H9 (cell line): ENCODE data around the gene BAIAP2. TPM values are rescaled to one million over a fixed set of nuclear protein-coding genes. Genes with fewer than 3 reads are reported as not detected.

Experiments used
- DNase-seq: peaks from one replicate; pipeline ENCODE4 v3.0.0-alpha.2; 2017
- H2AFZ ChIP-seq: one replicate; pipeline ENCODE4 v1.6.1; 2013; ENCODE audit warnings: mild to moderate bottlenecking, low read length, control low read depth, moderate library complexity
- H2AK5ac ChIP-seq: 2 replicates; pipeline ENCODE4 v1.6.1; 2013; ENCODE audit warnings: low read length, control low read depth, mixed read lengths; ENCODE audit not compliant: insufficient read length
- H2BK120ac ChIP-seq: one replicate; pipeline ENCODE4 v1.6.1; 2013; ENCODE audit warnings: low read depth, mild to moderate bottlenecking, low read length, control low read depth, inconsistent platforms; ENCODE audit not compliant: poor library complexity, severe bottlenecking
- H2BK12ac ChIP-seq: 2 replicates; pipeline ENCODE4 v1.6.1; 2013; ENCODE audit warnings: low read length, control low read depth, mixed read lengths, low read depth; ENCODE audit not compliant: insufficient read length
- H2BK15ac ChIP-seq: 2 replicates; pipeline ENCODE4 v1.6.1; 2013; ENCODE audit warnings: low read depth, low read length, control low read depth
- H2BK20ac ChIP-seq: one replicate; pipeline ENCODE4 v1.6.1; 2013; ENCODE audit warnings: low read depth, mild to moderate bottlenecking, low read length, control low read depth, inconsistent platforms; ENCODE audit not compliant: poor library complexity, severe bottlenecking
- H2BK5ac ChIP-seq: 2 replicates; pipeline ENCODE4 v1.6.1; 2013; ENCODE audit warnings: low read length, control low read depth, mixed read lengths; ENCODE audit not compliant: insufficient read length
- H3K14ac ChIP-seq: 2 replicates; pipeline ENCODE4 v1.6.1; 2013; ENCODE audit warnings: low read length, control low read depth; ENCODE audit not compliant: insufficient read depth
- H3K18ac ChIP-seq: 2 replicates; pipeline ENCODE4 v1.6.1; 2013; ENCODE audit warnings: low read depth, mild to moderate bottlenecking, mixed read lengths, low read length, control low read depth; ENCODE audit not compliant: insufficient read length
- H3K23ac ChIP-seq: 2 replicates; pipeline ENCODE4 v1.6.1; 2013; ENCODE audit warnings: low read length, control low read depth, mixed read lengths, low read depth; ENCODE audit not compliant: insufficient read length
- H3K23me2 ChIP-seq: 2 replicates; pipeline ENCODE4 v1.6.1; 2013; ENCODE audit warnings: low read depth, mild to moderate bottlenecking, mixed read lengths, low read length, control low read depth; ENCODE audit not compliant: insufficient read length, poor library complexity, severe bottlenecking
- H3K27ac ChIP-seq: 2 replicates; pipeline ENCODE4 v1.5.1; 2013; ENCODE audit warnings: low read length, control low read depth, mixed read lengths, low read depth; ENCODE audit not compliant: insufficient read length
- H3K27me3 ChIP-seq: 2 replicates; pipeline ENCODE4 v1.6.1; 2013; ENCODE audit warnings: low read length, control low read depth, inconsistent platforms; ENCODE audit not compliant: insufficient read depth
- H3K4ac ChIP-seq: 2 replicates; pipeline ENCODE4 v1.6.1; 2013; ENCODE audit warnings: low read depth, mild to moderate bottlenecking, control low read depth, inconsistent platforms, low read length, moderate library complexity
- H3K4me1 ChIP-seq: 2 replicates; pipeline ENCODE4 v1.6.1; 2013; ENCODE audit warnings: low read length, control low read depth, inconsistent platforms; ENCODE audit not compliant: insufficient read depth
- H3K4me2 ChIP-seq: 2 replicates; pipeline ENCODE4 v1.6.1; 2013; ENCODE audit warnings: low read length, control low read depth, mixed read lengths; ENCODE audit not compliant: insufficient read length, insufficient read depth
- H3K56ac ChIP-seq: 2 replicates; pipeline ENCODE4 v1.6.1; 2013; ENCODE audit warnings: low read depth, mild to moderate bottlenecking, mixed read lengths, low read length, control low read depth; ENCODE audit not compliant: insufficient read length
- H3K79me1 ChIP-seq: 2 replicates; pipeline ENCODE4 v1.6.1; 2013; ENCODE audit warnings: low read depth, mild to moderate bottlenecking, moderate library complexity, low read length, control low read depth, inconsistent platforms; ENCODE audit not compliant: insufficient read depth, poor library complexity, severe bottlenecking
- H3K79me2 ChIP-seq: 2 replicates; pipeline ENCODE4 v1.6.1; 2013; ENCODE audit warnings: low read length, control low read depth, inconsistent platforms; ENCODE audit not compliant: insufficient read depth
- H3K9ac ChIP-seq: 2 replicates; pipeline ENCODE4 v1.6.1; 2013; ENCODE audit warnings: low read length, control low read depth, mixed read lengths; ENCODE audit not compliant: insufficient read length; ENCODE audit errors: extremely low read depth
- H3K9me3 ChIP-seq: one replicate; pipeline ENCODE4 v1.6.1; 2013; ENCODE audit warnings: low read depth, low read length, inconsistent platforms; ENCODE audit not compliant: control insufficient read depth
- H3T11ph ChIP-seq: one replicate; pipeline ENCODE4 v1.6.1; 2013; ENCODE audit warnings: mild to moderate bottlenecking, low read length, control low read depth, inconsistent platforms
- H4K20me1 ChIP-seq: one replicate; pipeline ENCODE4 v1.6.1; 2013; ENCODE audit not compliant: control insufficient read depth, insufficient read length, insufficient read depth
- H4K5ac ChIP-seq: 2 replicates; pipeline ENCODE4 v1.6.1; 2013; ENCODE audit warnings: low read depth, mild to moderate bottlenecking, mixed read lengths, low read length, control low read depth; ENCODE audit not compliant: insufficient read length
- H4K8ac ChIP-seq: replicated peaks from 2 replicates; pipeline ENCODE4 v1.6.1; 2013; ENCODE audit warnings: low read length, control low read depth, mixed read lengths, low read depth; ENCODE audit not compliant: insufficient read length
- H4K91ac ChIP-seq: 2 replicates; pipeline ENCODE4 v1.6.1; 2013; ENCODE audit warnings: low read depth, mild to moderate bottlenecking, moderate library complexity, mixed read lengths, low read length, control low read depth; ENCODE audit not compliant: insufficient read length
- H3K27ac Mint-ChIP-seq, 3 experiments: 2 replicates in 2 of 3; 3 replicates in 1 of 3; pipeline ENCODE4 v1.8.0; 2020 to 2021; ENCODE audit warnings: mixed read lengths in 3 of 3, mild to moderate bottlenecking in 1 of 3, moderate library complexity in 1 of 3
- H3K27me3 Mint-ChIP-seq: 2 replicates; pipeline ENCODE4 v1.8.0; 2021; ENCODE audit warnings: low read depth, mild to moderate bottlenecking, moderate library complexity, mixed read lengths
- H3K36me3 Mint-ChIP-seq, 3 experiments: 2 replicates in 2 of 3; 3 replicates in 1 of 3; pipeline ENCODE4 v1.8.0; 2020 to 2021; ENCODE audit warnings: low read depth in 3 of 3, mixed read lengths in 3 of 3; ENCODE audit not compliant: insufficient read depth in 1 of 3
- H3K4me1 Mint-ChIP-seq, 2 experiments: 2 replicates each; pipeline ENCODE4 v1.8.0; 2020; ENCODE audit warnings: mixed read lengths in 2 of 2
- H3K4me3 Mint-ChIP-seq, 2 experiments: 2 replicates in 1 of 2; 3 replicates in 1 of 2; pipeline ENCODE4 v1.8.0; 2020 to 2021; ENCODE audit warnings: mild to moderate bottlenecking in 2 of 2, mixed read lengths in 2 of 2, moderate library complexity in 1 of 2
- H3K9me3 Mint-ChIP-seq, 2 experiments: 2 replicates in 1 of 2; 3 replicates in 1 of 2; pipeline ENCODE4 v1.8.0; 2020; ENCODE audit warnings: mild to moderate bottlenecking in 2 of 2, mixed read lengths in 2 of 2, moderate library complexity in 1 of 2
- WGBS: extraction: QIAGEN DNeasy Blood & Tissue Kit; methylation state at CpG from one replicate; pipeline ENCODE4 v1.1.7; 2013; ENCODE audit warnings: missing lambda C conversion rate, low lambda C conversion rate, mixed read lengths; ENCODE audit not compliant: insufficient read length; ENCODE audit errors: extremely low coverage; 5-methylcytosine and 5-hydroxymethylcytosine counted together
- total RNA-seq: library from RNA; stranded (reverse); gene quantifications from 2 replicates; pipeline ENCODE4 v1.2.1, GENCODE V29; 2021
- TF ChIP-seq, protein P1 (sequence below): fragments of 200-600 bp; sonication (generic); conservative IDR thresholded peaks from 3 replicates; pipeline ENCODE4 v1.8.0; 2021; ENCODE audit warnings: antibody characterized with exemption, mild to moderate bottlenecking

The BAIAP2 gene
- total RNA-seq, 1 experiment from 2014 or later, result 27.8 TPM

GRCh38 chr17:80999536-81000333, 35.2 kb upstream of the BAIAP2 start:
- H3K9ac ChIP-seq, result no peak overlapping the region
- no peak overlapping the region for H4K91ac ChIP-seq
- Mint-ChIP-seq H3K9me3 (peaks cover 0 to 1% of the 10 kb centered on the region in 2 experiments; a peak in 2 of 5 replicates), H3K4me1 (peaks cover 9 to 13% of the 10 kb centered on the region in 2 experiments), H3K4me3 (no peak overlapping the region), H3K27me3 (peaks cover 32% of the 10 kb centered on the region), H3K27ac (peak overlapping the region in 1 of 3 experiments; percentile 68; a peak in 1 of 7 replicates), H3K36me3 (peaks cover 5 to 23% (median 20%) of the 10 kb centered on the region in 3 experiments; a peak in 5 of 7 replicates)
- H3K23me2 ChIP-seq, result peaks cover 4% of the 10 kb centered on the region
- H3K23ac ChIP-seq, result no peak overlapping the region
- H3K4me1 ChIP-seq, result no peaks in the 10 kb centered on the region
- peak; percentile 34 for DNase-seq
- H2BK15ac ChIP-seq, result no peak overlapping the region
- no peak overlapping the region for H3K18ac ChIP-seq
- H3K79me1 ChIP-seq, result no peaks in the 10 kb centered on the region
- H4K5ac ChIP-seq, result no peak overlapping the region
- H3K27me3 ChIP-seq, result no peaks in the 10 kb centered on the region; the same call in 1 of the 2 replicates
- H3K56ac ChIP-seq, result no peak overlapping the region
- H2BK120ac ChIP-seq, result no peak overlapping the region
- no peak overlapping the region for H4K8ac ChIP-seq
- H3K4me2 ChIP-seq, result no peak overlapping the region
- H3K27ac ChIP-seq, result no peak overlapping the region
- H2BK5ac ChIP-seq, result no peak overlapping the region
- H3K79me2 ChIP-seq, result no peaks in the 10 kb centered on the region
- no peak overlapping the region for H2BK12ac ChIP-seq
- H2BK20ac ChIP-seq, result no peak overlapping the region
- no peak overlapping the region for H3T11ph ChIP-seq
- no peak overlapping the region for H3K14ac ChIP-seq
- H2AK5ac ChIP-seq, result no peak overlapping the region
- H4K20me1 ChIP-seq, result no peaks in the 10 kb centered on the region
- H3K9me3 ChIP-seq, result no peaks in the 10 kb centered on the region
- TF ChIP-seq, protein P1, sequence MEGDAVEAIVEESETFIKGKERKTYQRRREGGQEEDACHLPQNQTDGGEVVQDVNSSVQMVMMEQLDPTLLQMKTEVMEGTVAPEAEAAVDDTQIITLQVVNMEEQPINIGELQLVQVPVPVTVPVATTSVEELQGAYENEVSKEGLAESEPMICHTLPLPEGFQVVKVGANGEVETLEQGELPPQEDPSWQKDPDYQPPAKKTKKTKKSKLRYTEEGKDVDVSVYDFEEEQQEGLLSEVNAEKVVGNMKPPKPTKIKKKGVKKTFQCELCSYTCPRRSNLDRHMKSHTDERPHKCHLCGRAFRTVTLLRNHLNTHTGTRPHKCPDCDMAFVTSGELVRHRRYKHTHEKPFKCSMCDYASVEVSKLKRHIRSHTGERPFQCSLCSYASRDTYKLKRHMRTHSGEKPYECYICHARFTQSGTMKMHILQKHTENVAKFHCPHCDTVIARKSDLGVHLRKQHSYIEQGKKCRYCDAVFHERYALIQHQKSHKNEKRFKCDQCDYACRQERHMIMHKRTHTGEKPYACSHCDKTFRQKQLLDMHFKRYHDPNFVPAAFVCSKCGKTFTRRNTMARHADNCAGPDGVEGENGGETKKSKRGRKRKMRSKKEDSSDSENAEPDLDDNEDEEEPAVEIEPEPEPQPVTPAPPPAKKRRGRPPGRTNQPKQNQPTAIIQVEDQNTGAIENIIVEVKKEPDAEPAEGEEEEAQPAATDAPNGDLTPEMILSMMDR, result no peak; the same call in 2 of the 3 replicates
- no peak overlapping the region for H3K4ac ChIP-seq
- no peak overlapping the region for H2AFZ ChIP-seq
- no CpG with 5 or more reads among the region's 40 CpGs for WGBS
